BJ (cell line): ENCODE results near the gene DNM3. TPM values are rescaled to one million over a fixed set of nuclear protein-coding genes. Genes with fewer than 3 reads are reported as not detected.

Experiments used
- CTCF ChIA-PET: fragments of 350-600 bp; formaldehyde crosslinking; extraction: SDS; loops from one replicate; lab custom pipeline; 2021; ENCODE audit warnings: antibody characterized with exemption, inconsistent platforms; lab: Yijun Ruan, JAX
- POLR2A ChIA-PET: fragments of 300-600 bp; sonication (Branson Sonifier 250); formaldehyde crosslinking; extraction: SDS; loops from one replicate; lab custom pipeline; 2021; ENCODE audit warnings: antibody characterized with exemption; lab: Charles Lee
- DNase-seq: peaks from one replicate; pipeline ENCODE4 v3.0.0-alpha.2; 2011; ENCODE audit warnings: low read depth
- H3K27me3 ChIP-seq: 2 replicates; pipeline ENCODE4 v1.6.0; 2011; ENCODE audit warnings: low read length; ENCODE audit not compliant: control insufficient read depth, insufficient read depth
- H3K36me3 ChIP-seq: 2 replicates; pipeline ENCODE4 v1.5.1; 2011; ENCODE audit warnings: low read length; ENCODE audit not compliant: control insufficient read depth, insufficient read depth
- H3K4me3 ChIP-seq: 2 replicates; pipeline ENCODE4 v1.5.1; 2011; ENCODE audit warnings: low read depth, mild to moderate bottlenecking, control low read depth, low read length
- polyA plus RNA-seq: library from polyadenylated mRNA; depleted of rRNA; stranded (reverse); fragments of >200 nt; gene quantifications from 2 replicates; pipeline ENCODE4 v1.2.3, GENCODE V29; 2011
- TF ChIP-seq, protein P1 (sequence below): IDR thresholded peaks from 2 replicates; pipeline ENCODE4 v1.5.1; 2011; ENCODE audit warnings: low read depth, mild to moderate bottlenecking, control low read depth, inconsistent platforms, low read length, moderate library complexity; ENCODE audit not compliant: insufficient read depth

The DNM3 gene
- polyA plus RNA-seq, 1 experiment = 0.26 TPM

GRCh38 chr1:172347416-172347815, 506.1 kb downstream of the DNM3 start:
- Histone ChIP-seq H3K4me3 (no peak overlapping the region), H3K36me3 (no peaks in the 10 kb centered on the region), H3K27me3 (no peaks in the 10 kb centered on the region)
- DNase-seq = no peak
- TF ChIP-seq, protein P1, sequence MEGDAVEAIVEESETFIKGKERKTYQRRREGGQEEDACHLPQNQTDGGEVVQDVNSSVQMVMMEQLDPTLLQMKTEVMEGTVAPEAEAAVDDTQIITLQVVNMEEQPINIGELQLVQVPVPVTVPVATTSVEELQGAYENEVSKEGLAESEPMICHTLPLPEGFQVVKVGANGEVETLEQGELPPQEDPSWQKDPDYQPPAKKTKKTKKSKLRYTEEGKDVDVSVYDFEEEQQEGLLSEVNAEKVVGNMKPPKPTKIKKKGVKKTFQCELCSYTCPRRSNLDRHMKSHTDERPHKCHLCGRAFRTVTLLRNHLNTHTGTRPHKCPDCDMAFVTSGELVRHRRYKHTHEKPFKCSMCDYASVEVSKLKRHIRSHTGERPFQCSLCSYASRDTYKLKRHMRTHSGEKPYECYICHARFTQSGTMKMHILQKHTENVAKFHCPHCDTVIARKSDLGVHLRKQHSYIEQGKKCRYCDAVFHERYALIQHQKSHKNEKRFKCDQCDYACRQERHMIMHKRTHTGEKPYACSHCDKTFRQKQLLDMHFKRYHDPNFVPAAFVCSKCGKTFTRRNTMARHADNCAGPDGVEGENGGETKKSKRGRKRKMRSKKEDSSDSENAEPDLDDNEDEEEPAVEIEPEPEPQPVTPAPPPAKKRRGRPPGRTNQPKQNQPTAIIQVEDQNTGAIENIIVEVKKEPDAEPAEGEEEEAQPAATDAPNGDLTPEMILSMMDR = no peak
- POLR2A ChIA-PET = no interaction called here
- CTCF ChIA-PET = no interaction called here

DNA sequence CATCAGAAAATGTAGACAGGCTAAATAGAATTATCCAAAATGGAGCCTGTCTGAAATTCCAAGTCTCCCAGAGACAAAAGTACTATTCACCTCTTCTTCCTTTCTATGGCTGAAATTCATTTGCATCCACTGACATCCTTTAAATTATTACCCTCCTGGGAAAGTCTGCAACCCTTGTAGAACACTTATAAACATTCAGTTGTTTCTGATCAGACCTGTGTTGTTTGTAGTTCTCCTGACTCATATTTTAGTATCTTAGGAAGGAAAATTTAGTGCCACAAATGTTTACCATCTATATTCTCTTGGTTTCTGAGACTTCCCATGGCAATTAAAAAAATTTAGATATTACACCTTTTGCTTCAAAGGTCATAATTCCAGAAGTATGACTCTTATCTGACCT, 509.6 kb downstream of the DNM3 start:
- Histone ChIP-seq H3K27me3 (no peaks in the 10 kb centered on the region), H3K36me3 (no peaks in the 10 kb centered on the region), H3K4me3 (no peak overlapping the region)
- POLR2A ChIA-PET = interaction anchor here (0.8 kb wide), 1 partner anchor 243 kb away, joined by 3 read pairs; no protein-coding TSS in a partner anchor
- DNase-seq = no peak
- TF ChIP-seq, protein P1 = no peak
- CTCF ChIA-PET = no interaction called here

GRCh38 chr1:172351346-172351745, 510.0 kb downstream of the DNM3 start:
- TF ChIP-seq, protein P1 = no peak
- Histone ChIP-seq H3K27me3 (no peaks in the 10 kb centered on the region), H3K4me3 (no peak overlapping the region), H3K36me3 (no peaks in the 10 kb centered on the region)
- DNase-seq = no peak
- CTCF ChIA-PET = interaction anchor here (1.5 to 1.7 kb wide), 2 partner anchors 8 to 48 kb away, joined by 5 to 6 read pairs; no protein-coding TSS in a partner anchor
- POLR2A ChIA-PET = interaction anchor here (0.8 kb wide), 1 partner anchor 244 kb away, joined by 3 read pairs; no protein-coding TSS in a partner anchor

DNA sequence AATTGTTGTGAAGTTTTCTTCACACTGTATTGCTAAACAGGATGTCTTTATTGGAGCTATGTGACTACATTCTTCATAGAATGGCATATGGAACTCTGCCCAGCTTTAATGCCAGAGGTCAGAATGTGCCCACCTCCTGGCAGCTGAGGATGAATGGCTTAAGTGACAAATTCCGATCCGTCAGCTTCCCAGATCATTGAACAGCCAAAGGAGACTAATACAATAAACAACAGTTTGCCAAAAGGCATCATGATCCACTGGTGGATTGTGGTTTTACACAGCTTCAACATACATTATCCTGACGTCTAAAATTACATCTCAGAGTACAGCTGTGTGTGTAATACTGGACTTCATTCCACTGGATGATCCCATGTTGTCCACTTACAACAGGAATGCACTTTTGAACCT, 510.5 kb downstream of the DNM3 start:
- POLR2A ChIA-PET = interaction anchor here (0.8 kb wide), 1 partner anchor 244 kb away, joined by 3 read pairs; no protein-coding TSS in a partner anchor

GRCh38 chr1:172352435-172352834, 511.1 kb downstream of the DNM3 start:
- DNase-seq = no peak
- Histone ChIP-seq H3K27me3 (no peaks in the 10 kb centered on the region), H3K36me3 (no peaks in the 10 kb centered on the region), H3K4me3 (no peak overlapping the region)
- CTCF ChIA-PET = interaction anchor here (0.6 to 1.7 kb wide), 3 partner anchors 9 to 47 kb away, joined by 4 to 6 read pairs (median 5); no protein-coding TSS in a partner anchor
- POLR2A ChIA-PET = no interaction called here
- TF ChIP-seq, protein P1 = no peak

More for the DNA sequence above, 510.5 kb downstream of the DNM3 start:
- no peaks in the 10 kb centered on the region for H3K36me3 ChIP-seq
- CTCF ChIA-PET = interaction anchor here (0.6 to 1.7 kb wide), 4 partner anchors 8 to 212 kb away, joined by 3 to 6 read pairs (median 4); no protein-coding TSS in a partner anchor
- H3K27me3 ChIP-seq = no peaks in the 10 kb centered on the region
- H3K4me3 ChIP-seq = no peak overlapping the region
- no peak for DNase-seq
- TF ChIP-seq, protein P1 = no peak
